Stimulated activated CD4-positive, alpha-beta T cell treated with anti-CD3 and anti-CD28 coated beads, Interleukin-1b, Interleukin-23, amount 100 ng/mL, for 1 hour (primary cell): ENCODE measurements around the gene RPS16.

Source experiments
- DNase-seq, 2 donors: peaks; one replicate each; pipeline ENCODE4 v3.0.0-alpha.2; 2020; ENCODE audit warnings: low read depth in 2 of 2

RPS16 gene

GRCh38 chr19:39407660-39408391 lies 27.9 kb downstream of the RPS16 start:
- peak in 1 of 2 donors; percentile 37 for DNase-seq

- no peak for DNase-seq
Measured at GRCh38 chr19:39407410-39407659, 28.4 kb downstream of the RPS16 start.

GRCh38 chr19:39406656-39407409 lies 28.9 kb downstream of the RPS16 start, which contains the start of gene ZFP36:
ZFP36 (plus strand) TSS chr19:39406847; CDS start chr19:39406905, 58 bp downstream.
- peak; percentile 81 to 87 for DNase-seq

GRCh38 chr19:39405958-39406655 lies 29.6 kb downstream of the RPS16 start:
- peak; percentile 76 to 91 for DNase-seq

- no peak for DNase-seq
Measured at GRCh38 chr19:39405261-39405957, 30.3 kb downstream of the RPS16 start.

- peak; percentile 94 for DNase-seq
Measured at GRCh38 chr19:39403331-39404312, 32.1 kb downstream of the RPS16 start.

GRCh38 chr19:39402346-39403300 lies 33.1 kb downstream of the RPS16 start:
- DNase-seq, result peak; percentile 72 to 78

- DNase-seq, result peak in 1 of 2 donors; percentile 73
Measured at GRCh38 chr19:39401549-39402345, 34.0 kb downstream of the RPS16 start.

GRCh38 chr19:39401070-39401548 lies 34.6 kb downstream of the RPS16 start:
- DNase-seq, result no peak

GRCh38 chr19:39400061-39400460 lies 35.7 kb downstream of the RPS16 start:
- DNase-seq, result no peak

GRCh38 chr19:39399668-39400050 lies 36.1 kb downstream of the RPS16 start:
- DNase-seq, result no peak

- peak in 1 of 2 donors; percentile 23 for DNase-seq
Measured at GRCh38 chr19:39398297-39398864, 37.4 kb downstream of the RPS16 start.

- peak; percentile 91 to 96 for DNase-seq
Measured at GRCh38 chr19:39397360-39398296, 38.1 kb downstream of the RPS16 start.

GRCh38 chr19:39390751-39391437 lies 44.9 kb downstream of the RPS16 start, which contains the start of the genes MED29 and PAF1:
MED29 (plus strand) TSS chr19:39391378; CDS start chr19:39391423, 45 bp downstream.
PAF1 (minus strand) TSS chr19:39391106; CDS start chr19:39390864, 242 bp downstream.
- DNase-seq, result peak; percentile 77 to 93

GRCh38 chr19:39390451-39390750 lies 45.3 kb downstream of the RPS16 start:
- peak; percentile 58 for DNase-seq

GRCh38 chr19:39389631-39390414 lies 45.9 kb downstream of the RPS16 start:
- no peak for DNase-seq
